Pulmonary artery endothelial cell (primary cell): ENCODE measurements around the gene C3orf38. TPM values are rescaled to one million over a fixed set of nuclear protein-coding genes. Genes with fewer than 3 reads are reported as not detected.
"Not testable (repeated sequence)": the region's sequence is repeated elsewhere in the genome, so short reads cannot be mapped to it uniquely, and the experiment has no call there.

Source experiments
- DNase-seq: peaks from one replicate; pipeline ENCODE4 v3.0.0-alpha.2; 2011; ENCODE audit warnings: low read depth, low spot score
- total RNA-seq: library from RNA; depleted of rRNA; stranded (reverse); fragments of >200 nt; gene quantifications from 2 replicates; pipeline ENCODE4 v1.2.3, GENCODE V29; 2014

The C3orf38 gene
- total RNA-seq, result 20.8 and 28.0 TPM in 2 replicates

- DNase-seq, result peak; percentile 33
Measured at GRCh38 chr3:88149509-88150362, at the start of gene C3orf38. Gene C3orf38 (plus strand): TSS chr3:88149959. CDS start chr3:88150053, 94 bp downstream.

DNA sequence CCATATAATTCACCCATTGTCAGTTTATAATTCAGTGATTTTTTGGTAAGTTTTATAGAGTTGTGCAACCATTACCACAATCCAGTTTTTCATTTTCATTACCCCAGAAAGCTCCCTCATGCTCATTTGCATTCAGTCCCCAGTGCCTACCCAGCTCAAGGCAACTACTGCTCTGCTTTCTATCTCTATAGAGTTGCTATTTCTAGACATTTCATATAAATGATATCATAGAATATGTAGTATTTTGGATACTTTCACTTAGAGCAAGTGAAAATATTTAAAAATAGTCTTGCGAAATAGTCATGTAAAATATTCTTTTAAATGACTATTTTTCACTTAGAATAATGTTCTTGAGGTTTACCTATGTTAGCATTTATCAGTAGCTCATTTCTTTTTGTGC is 48.6 kb upstream of the C3orf38 start:
- DNase-seq, result no peak

DNA sequence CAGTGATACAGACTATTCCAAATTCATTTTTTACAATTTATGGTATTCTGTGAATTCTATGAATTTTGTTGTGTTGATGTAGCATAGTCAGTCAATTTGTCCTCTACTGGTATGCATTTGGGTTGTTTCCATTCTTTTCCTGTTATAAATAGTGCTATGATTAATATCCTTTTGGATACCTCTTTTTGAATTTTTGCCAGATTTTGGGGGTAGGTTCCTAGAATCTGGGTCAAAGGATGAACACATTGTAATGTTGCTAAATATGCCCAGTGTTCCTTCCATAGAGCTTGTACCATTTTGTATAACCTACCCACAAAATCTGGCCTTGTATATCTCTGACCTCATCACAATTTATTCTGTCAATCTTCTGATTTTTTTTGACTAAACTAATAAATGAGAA is 44.4 kb upstream of the C3orf38 start:
- DNase-seq, result no peak

- DNase-seq, result no peak
Measured at GRCh38 chr3:88112289-88112688, 37.5 kb upstream of the C3orf38 start.

- peak; percentile 19 for DNase-seq
Measured at GRCh38 chr3:88113311-88114162, 36.2 kb upstream of the C3orf38 start.

DNA sequence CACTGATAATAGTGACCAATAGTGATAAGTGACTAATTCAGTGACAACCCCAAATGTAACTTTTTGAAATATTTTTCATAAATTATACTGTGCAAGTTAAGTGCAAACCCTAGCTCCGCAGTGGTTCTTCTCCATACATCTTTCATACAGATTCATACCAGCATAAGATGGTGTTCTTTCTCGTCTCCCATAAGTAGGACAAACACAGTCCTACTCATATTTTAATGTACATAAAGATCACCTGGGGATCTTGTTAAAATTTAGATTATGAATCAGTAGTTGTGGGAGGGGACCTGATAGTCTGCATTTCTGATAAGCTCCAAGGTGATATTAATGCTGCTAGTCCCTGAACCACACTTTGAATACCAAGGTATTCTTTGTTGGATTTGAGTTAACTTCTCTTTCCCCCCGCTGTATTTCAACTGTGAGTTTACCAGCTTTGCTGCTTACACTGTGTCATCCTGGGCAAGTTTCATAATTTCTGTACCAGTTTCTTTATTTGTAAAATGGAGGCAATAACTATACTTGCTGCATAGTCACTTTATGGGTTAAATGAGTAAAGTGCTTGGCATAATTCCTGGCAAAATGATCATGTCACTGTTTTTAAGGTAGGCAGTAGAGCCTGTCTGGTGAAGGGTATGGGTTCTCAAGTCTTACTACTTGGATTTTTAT is 34.7 kb upstream of the C3orf38 start:
- DNase-seq, result no peak

- DNase-seq, result no peak
Measured at GRCh38 chr3:88117683-88118082, 32.1 kb upstream of the C3orf38 start.

- DNase-seq, result not testable (repeated sequence)
Measured at GRCh38 chr3:88118603-88119002, 31.2 kb upstream of the C3orf38 start.

GRCh38 chr3:88123526-88123925 is 26.2 kb upstream of the C3orf38 start:
- DNase-seq, result no peak

- no peak for DNase-seq
Measured at GRCh38 chr3:88131695-88132094, 18.1 kb upstream of the C3orf38 start.

- DNase-seq, result no peak
Measured at GRCh38 chr3:88132894-88133293, 16.9 kb upstream of the C3orf38 start.

DNA sequence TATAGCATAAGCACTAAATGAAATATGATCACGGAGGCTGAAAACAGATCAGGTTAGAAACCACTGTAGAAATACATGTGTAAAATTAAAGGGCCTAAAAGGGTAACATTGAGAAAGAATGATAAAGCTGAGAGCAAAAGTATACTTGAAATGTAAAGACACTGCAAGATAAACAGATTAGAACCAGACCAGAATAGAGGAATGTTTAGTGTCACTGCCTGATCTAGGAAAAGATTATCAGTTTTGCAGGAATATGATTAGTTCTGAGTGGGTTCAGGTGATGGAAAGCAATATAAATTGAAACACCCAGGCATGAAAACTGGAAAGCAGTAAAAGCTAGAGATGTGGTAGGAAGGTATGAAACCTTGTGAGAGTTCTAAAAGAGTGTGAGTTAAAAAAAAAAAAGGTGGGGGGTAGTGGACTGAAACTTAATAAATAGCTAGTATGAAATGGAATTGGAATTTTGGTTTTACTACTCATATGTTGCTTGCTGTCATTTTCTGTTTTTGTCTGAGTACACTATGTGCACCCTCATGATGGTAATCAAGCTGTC is 16.0 kb upstream of the C3orf38 start:
- no peak for DNase-seq

GRCh38 chr3:88137836-88138235 is 11.9 kb upstream of the C3orf38 start:
- no peak for DNase-seq

DNA sequence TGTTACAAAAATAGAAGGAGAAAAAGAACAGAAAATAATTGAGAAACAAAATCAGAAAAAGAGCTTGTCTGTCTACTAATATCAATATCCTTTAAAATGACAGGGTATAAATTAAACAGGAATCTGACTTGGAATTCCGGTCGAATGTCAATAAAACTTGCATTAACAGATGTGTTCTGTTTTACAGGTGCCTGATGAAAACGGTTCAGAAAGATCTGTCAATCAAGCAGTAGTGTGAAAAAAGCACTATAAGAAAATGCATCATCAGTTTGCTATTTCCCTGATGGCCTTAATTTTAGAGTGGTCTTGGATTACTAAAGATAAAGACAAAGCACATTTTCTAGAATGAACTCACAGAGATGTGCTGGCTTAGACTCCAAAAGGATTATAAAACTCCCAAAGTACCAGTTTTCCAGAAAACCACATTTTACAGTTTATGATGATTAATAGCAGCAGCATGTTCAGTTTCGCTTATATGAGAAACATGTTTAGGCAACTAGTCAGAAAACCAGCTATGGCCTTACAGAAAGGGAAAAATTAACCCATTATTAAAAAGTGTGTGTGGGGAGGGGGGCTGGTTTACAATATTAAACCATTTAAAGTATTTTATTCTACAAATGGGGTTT is 8.2 kb upstream of the C3orf38 start:
- no peak for DNase-seq

DNA sequence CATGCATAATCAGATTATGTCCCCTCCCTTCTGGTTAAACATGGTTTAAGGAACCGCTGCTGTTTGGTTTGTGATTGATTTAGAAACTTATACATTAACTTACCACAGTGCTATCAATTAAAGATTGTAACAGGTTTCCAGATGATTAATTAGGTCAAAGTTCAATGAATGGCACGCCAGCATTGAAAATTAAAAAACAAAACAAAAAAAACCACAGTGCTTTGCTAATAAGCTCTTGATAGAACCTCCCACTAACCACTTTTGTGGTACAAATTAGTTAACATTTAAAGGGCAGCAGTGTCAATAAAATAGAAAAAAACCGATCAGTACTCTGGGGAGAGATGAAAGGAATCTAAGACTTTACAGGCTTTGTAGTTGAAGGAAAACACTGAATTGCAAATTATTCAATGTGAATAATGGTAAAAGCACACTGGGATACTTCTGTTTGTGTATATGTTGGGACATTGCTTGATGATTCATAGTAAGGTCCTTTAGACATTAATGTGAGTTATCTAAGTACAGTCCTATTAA is 7.6 kb upstream of the C3orf38 start:
- DNase-seq, result no peak

DNA sequence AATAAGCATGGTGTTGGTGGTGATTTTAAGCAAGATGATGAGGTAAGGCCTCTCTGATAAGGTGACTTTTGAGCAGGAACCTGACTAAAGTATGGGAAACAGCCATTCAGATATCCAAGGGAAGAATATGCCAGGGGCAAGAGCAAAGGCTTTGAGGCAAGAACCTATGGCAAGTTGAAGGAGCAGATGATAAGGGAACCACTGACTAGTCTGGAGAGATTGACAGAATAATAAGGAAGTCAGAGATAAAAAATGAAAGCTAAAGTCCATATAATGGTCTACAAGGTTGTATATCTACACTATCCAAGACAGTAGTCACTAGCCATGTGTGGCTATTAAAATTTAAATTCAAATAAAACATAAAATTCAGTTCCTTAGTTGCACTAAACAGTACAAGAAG is 2.5 kb upstream of the C3orf38 start:
- no peak for DNase-seq

GRCh38 chr3:88148651-88149050 is 1.1 kb upstream of the C3orf38 start:
- no peak for DNase-seq

DNA sequence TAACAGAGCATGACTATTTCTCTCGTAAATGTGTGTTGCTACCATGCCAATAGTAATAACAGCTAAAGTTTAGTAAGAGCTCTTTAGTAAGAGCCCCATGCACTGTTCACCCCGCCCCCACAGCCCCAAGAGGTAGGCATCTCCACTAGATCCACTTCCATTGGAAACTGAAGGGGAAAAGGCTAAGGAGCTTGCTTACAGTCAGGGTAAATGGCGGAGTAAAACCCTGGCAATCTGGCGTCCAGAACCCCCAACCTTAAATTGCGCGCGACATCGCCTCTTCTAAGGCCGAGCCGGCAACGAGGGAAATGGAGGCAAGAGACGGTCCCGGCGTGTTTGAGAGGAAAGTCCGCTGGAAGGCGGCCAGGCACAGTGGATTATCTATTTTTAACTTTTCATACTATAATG is 654 bp upstream of the C3orf38 start:
- DNase-seq, result no peak

DNA sequence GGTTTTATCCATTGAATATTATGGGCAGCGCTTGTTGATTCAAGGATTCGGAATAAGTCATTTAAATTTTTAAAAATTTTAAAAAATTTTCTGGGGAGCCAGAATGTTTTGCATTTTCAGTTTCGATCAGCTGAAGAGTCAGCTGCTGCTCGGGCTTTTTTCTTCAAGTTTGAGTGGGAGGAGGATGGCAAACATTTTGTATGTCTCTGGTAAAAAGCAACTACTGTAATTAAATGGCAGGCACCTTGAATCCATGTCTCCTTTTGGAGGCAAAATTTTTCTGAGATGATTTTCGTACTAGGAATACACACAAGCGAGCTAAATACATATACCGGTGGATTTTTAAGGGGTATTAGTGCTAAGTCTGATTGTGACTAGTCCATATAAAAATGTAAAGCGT is 612 bp downstream of the C3orf38 start:
- no peak for DNase-seq

GRCh38 chr3:88150806-88151205 is 1.0 kb downstream of the C3orf38 start:
- no peak for DNase-seq

GRCh38 chr3:88151358-88151757 is 1.6 kb downstream of the C3orf38 start:
- no peak for DNase-seq
